Lower leg skin (tissue), 3 donors: ENCODE measurements around the gene GNAZ.

Experiments used
- POLR2A ChIP-seq, 2 donors: fragments of 450-650 bp; IDR thresholded peaks; one replicate each; pipeline ENCODE4 v1.6.1; 2016 to 2017; ENCODE audit warnings: antibody characterized with exemption in 2 of 2, mild to moderate bottlenecking in 1 of 2, moderate library complexity in 1 of 2
- TF ChIP-seq, protein P1 (sequence below), 3 donors: fragments of 450-650 bp; IDR thresholded peaks; one replicate each; pipeline ENCODE4 v1.5.1; 2016; ENCODE audit warnings: antibody characterized with exemption in 3 of 3, mild to moderate bottlenecking in 3 of 3, moderate library complexity in 2 of 3

GRCh38 chr22:23034621-23035556 lies 35.4 kb upstream of the GNAZ start:
- TF ChIP-seq, protein P1, sequence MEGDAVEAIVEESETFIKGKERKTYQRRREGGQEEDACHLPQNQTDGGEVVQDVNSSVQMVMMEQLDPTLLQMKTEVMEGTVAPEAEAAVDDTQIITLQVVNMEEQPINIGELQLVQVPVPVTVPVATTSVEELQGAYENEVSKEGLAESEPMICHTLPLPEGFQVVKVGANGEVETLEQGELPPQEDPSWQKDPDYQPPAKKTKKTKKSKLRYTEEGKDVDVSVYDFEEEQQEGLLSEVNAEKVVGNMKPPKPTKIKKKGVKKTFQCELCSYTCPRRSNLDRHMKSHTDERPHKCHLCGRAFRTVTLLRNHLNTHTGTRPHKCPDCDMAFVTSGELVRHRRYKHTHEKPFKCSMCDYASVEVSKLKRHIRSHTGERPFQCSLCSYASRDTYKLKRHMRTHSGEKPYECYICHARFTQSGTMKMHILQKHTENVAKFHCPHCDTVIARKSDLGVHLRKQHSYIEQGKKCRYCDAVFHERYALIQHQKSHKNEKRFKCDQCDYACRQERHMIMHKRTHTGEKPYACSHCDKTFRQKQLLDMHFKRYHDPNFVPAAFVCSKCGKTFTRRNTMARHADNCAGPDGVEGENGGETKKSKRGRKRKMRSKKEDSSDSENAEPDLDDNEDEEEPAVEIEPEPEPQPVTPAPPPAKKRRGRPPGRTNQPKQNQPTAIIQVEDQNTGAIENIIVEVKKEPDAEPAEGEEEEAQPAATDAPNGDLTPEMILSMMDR (IDR thresholded peaks at IDR 0.05), result no peak
- TF ChIP-seq POLR2A (IDR thresholded peaks at IDR 0.05), result no peak
